T-helper 17 cell (primary cell): ENCODE measurements around the gene SETBP1. TPM values are rescaled to one million over a fixed set of nuclear protein-coding genes. Genes with fewer than 3 reads are reported as not detected.
A peak's percentile ranks its signal among the peaks of the same experiment; 100 is the strongest.

ENCODE experiments used
- ATAC-seq: fragments of 150-1000 bp; cut with Tn5 transposase; 2 replicates; pipeline ENCODE4 v1.10.0; 2021; ENCODE audit warnings: mild to moderate bottlenecking, moderate library complexity
- DNase-seq, 3 donors: peaks; one replicate each; pipeline versions ENCODE4 v3.0.0 to v3.0.0-alpha.2; 2020 to 2021
- H3K9me3 ChIP-seq: one replicate; pipeline ENCODE4 v1.7.0; 2013; ENCODE audit warnings: low read length, mild to moderate bottlenecking; ENCODE audit not compliant: control insufficient read depth, poor library complexity, severe bottlenecking
- H3K27ac Mint-ChIP-seq: one replicate; pipeline ENCODE4 v1.8.0; 2022; ENCODE audit warnings: mild to moderate bottlenecking, moderate library complexity, mixed read lengths
- H3K27me3 Mint-ChIP-seq: one replicate; pipeline ENCODE4 v1.8.0; 2022; ENCODE audit warnings: mixed read lengths
- H3K36me3 Mint-ChIP-seq: one replicate; pipeline ENCODE4 v1.8.0; 2022; ENCODE audit warnings: low read depth, mixed read lengths
- H3K4me1 Mint-ChIP-seq: one replicate; pipeline ENCODE4 v1.8.0; 2022; ENCODE audit warnings: mild to moderate bottlenecking, mixed read lengths
- H3K4me3 Mint-ChIP-seq: one replicate; pipeline ENCODE4 v1.8.0; 2022; ENCODE audit warnings: mild to moderate bottlenecking, moderate library complexity, mixed read lengths
- total RNA-seq, 4 donors: library from RNA in 2 of 4; stranded (reverse) in 2 of 4; gene quantifications; one replicate each; pipeline ENCODE4 v1.2.3 and lab custom pipeline; 2022 to 2026

The SETBP1 gene
- total RNA-seq, 2 donors from 2014 or later = 0.83 to 3.6 TPM

DNA sequence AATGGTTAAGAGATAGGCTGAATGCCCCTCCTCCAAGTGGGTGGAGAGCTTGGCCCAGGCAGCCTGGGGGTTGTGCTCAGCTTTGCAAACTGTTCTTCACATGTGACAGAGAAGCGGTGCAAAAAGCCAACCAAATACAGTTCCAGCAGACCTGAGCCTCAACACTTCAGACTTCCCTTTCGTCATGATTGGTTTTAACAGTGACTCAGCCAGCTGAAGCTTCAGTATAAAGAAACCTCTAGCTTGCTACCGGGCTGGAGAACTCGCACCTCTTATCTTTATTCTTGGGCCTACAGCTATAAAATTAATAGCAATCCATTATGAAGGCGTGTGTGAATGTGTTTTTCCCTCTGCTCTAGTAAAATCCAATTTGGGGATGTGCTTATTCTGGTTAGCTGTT, 20.0 kb downstream of the SETBP1 start:
- Mint-ChIP-seq H3K27me3 (peaks cover 5% of the 10 kb centered on the region), H3K27ac (no peak overlapping the region), H3K4me1 (peaks cover 8% of the 10 kb centered on the region), H3K36me3 (no peaks in the 10 kb centered on the region), H3K4me3 (no peak overlapping the region)
- no peaks in the 10 kb centered on the region for H3K9me3 ChIP-seq
- ATAC-seq (no peak), DNase-seq (no peak)

DNA sequence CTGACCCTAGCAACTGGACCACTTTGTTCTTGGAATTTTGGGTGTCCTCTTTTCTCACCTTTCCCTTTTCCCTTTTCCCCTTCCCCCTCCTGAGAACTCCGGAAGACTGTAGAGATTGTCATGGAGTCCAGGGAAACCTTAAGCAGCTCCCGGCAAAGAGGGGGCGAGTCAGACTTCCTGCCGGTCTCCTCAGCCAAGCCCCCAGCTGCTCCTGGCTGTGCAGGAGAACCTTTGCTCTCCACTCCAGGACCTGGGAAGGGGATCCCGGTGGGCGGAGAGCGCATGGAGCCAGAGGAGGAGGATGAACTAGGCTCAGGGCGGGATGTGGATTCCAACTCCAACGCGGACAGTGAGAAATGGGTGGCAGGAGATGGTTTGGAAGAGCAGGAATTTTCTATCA, 20.5 kb downstream of the SETBP1 start:
- H3K27ac Mint-ChIP-seq = peak overlapping the region; percentile 39
- no peaks in the 10 kb centered on the region for H3K36me3 Mint-ChIP-seq
- H3K9me3 ChIP-seq = no peaks in the 10 kb centered on the region
- H3K27me3 Mint-ChIP-seq = peaks cover 5% of the 10 kb centered on the region
- ATAC-seq (no peak), DNase-seq (no peak)
- H3K4me3 Mint-ChIP-seq = no peak overlapping the region
- H3K4me1 Mint-ChIP-seq = peaks cover 8% of the 10 kb centered on the region

DNA sequence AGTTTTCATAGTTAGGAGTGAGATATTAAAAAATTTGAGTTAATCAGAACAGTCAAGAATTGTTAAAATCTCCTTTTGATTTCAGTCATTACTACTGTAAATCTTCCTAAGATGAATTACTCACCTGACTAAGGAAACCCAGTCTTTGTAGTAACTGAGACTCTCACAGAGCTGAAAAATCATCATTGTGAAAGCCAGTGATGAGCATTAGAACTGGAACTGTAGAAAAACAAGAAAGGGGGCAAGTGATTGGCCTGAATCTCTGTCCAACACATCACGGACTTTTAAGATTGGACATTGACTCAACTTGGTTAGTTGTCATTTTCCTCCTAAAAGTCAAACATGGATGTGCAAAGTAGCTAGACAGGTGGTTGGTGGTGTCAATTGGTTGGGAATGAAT, 21.9 kb downstream of the SETBP1 start:
- no peak for ATAC-seq
- Mint-ChIP-seq H3K4me1 (peaks cover 8% of the 10 kb centered on the region), H3K27me3 (peaks cover 9% of the 10 kb centered on the region), H3K36me3 (peaks cover 3% of the 10 kb centered on the region), H3K27ac (no peak overlapping the region), H3K4me3 (no peak overlapping the region)
- no peak for DNase-seq
- no peaks in the 10 kb centered on the region for H3K9me3 ChIP-seq

DNA sequence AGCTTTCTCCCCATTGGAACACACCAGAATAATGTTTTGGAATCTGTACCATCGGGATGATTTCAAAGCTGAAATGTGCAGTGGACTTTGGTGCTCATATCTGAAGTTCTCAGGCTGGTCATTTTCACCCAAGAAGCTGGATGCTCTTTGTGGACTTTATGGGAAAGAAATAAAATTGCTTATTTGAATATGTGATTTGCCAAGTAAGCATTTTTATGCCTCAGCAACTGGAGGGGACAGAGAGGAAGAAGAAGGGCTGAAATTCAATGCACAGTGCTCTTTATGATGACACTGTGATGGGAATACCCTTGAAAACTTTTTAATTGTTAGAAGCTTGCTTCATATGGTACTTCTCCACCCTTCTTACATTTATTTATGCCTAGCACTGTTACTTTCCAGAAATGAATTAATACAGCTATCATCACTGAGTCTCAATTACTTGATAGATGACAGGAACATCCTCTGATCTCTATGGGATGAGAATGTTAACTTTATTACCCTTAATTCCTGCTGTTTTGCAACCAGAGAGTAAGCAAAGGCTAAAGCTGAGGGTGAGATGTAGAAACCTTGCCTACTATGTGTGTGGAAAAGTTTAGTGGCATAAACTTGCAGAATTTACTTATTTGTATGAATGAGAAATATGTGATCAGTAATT, 23.6 kb downstream of the SETBP1 start:
- Mint-ChIP-seq H3K36me3 (peaks cover 3% of the 10 kb centered on the region), H3K4me3 (no peak overlapping the region), H3K27me3 (peaks cover 19% of the 10 kb centered on the region), H3K27ac (no peak overlapping the region), H3K4me1 (peaks cover 4% of the 10 kb centered on the region)
- DNase-seq (no peak), ATAC-seq (no peak)
- no peaks in the 10 kb centered on the region for H3K9me3 ChIP-seq

DNA sequence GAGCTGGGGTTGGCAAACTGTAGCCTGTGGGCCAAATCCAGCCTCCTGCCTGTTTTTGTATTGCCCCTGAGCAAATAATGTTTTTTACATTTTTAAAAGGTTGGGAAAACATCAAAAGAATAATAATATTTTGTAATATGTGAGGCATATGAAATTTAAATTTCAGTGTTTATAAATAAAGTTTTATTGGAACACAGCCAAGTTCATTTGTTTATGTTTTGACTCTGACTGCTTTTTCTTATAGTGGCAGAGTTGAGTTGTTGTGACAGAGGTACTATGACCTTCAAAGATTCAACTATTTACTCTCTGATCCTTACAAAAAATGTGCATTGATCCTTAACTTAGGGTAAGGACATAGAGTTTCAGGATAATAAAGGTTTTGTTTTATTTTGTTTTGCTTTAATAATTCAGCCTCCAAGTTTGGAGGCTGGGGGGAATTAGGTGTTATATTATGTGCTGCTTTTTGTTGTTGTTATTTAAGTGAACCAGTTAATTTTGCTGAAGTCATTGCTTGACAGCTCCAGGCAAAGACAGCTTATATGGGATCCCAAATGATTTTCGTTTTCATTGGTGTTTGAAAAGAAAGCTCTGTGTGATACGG, 24.5 kb downstream of the SETBP1 start:
- peaks cover 19% of the 10 kb centered on the region for H3K27me3 Mint-ChIP-seq
- H3K4me1 Mint-ChIP-seq = peaks cover 10% of the 10 kb centered on the region
- H3K36me3 Mint-ChIP-seq = peaks cover 3% of the 10 kb centered on the region
- H3K27ac Mint-ChIP-seq = no peak overlapping the region
- no peaks in the 10 kb centered on the region for H3K9me3 ChIP-seq
- DNase-seq (no peak), ATAC-seq (no peak)
- H3K4me3 Mint-ChIP-seq = no peak overlapping the region

DNA sequence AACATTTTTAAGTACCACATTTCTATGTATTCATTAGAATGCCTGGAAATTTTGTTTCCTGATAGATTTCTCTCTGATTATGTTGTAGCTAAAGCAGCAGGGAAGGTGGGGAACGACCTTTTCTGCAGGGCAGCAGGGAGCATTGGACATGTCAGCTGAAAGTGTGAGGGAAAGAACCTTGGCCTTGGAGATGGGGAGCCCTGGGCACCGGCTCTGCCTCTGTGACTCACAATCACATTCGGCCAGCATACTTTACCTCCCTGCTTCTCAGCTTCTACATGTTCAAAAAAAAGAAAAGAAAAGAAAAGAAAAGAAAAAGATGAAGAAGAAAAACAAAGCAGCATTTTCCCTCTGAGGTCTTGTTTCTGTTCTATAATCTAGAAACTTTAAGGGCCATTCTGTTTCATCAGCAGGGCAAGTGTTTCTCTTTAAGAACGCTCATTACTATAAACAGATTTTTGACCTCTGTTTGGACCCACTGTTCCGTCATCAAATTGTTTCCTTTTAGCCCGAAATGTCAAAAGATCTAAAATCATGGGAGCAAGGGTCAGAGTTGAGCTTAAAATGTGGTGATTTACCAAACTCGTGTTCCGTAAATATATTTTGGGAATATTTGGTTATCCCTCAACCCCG, 27.9 kb downstream of the SETBP1 start:
- H3K36me3 Mint-ChIP-seq = peaks cover 3% of the 10 kb centered on the region
- H3K27me3 Mint-ChIP-seq = peaks cover 14% of the 10 kb centered on the region
- H3K4me3 Mint-ChIP-seq = no peak overlapping the region
- no peaks in the 10 kb centered on the region for H3K9me3 ChIP-seq
- no peak overlapping the region for H3K27ac Mint-ChIP-seq
- DNase-seq = no peak
- peaks cover 6% of the 10 kb centered on the region for H3K4me1 Mint-ChIP-seq
- ATAC-seq = no peak

DNA sequence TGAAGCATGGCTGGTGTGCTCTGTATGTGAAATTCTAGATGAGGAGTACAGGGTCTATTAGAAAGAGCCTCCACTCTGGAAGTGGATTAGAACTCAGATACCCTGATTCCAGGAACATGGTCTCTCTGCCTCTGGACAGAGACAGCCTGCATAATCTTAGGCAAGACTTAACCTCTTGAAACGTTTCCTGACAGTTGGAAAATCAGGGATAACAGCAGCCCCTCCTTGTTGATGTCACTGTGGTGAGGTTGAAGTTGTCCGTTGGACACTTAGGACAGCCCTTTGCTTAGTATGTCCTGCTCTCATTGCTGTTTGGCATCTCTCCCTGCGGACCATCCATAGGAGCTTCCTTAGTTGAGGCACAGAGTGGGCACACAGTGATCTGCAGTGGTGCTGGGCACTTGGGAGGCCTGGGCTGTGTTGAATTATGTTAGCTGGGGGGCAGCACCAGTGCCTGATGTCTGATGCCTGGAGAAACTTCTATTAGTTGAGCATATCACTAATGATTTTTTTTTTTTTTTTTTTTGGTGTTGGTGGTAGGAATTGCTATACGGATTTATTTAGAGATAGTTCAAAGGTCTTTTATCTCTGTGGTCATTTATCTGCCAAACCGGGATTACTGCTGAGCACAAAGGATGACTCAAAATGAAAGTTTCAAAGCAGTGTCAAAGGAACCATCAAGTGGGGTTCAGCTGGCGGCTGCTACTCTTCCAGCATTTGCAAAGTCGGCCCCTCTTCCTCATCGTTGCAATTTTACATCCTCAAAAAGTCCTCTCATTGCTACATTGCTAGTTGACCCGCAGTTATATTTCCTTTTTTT, 28.8 kb downstream of the SETBP1 start:
- H3K4me3 Mint-ChIP-seq = no peak overlapping the region
- no peak for ATAC-seq

DNA sequence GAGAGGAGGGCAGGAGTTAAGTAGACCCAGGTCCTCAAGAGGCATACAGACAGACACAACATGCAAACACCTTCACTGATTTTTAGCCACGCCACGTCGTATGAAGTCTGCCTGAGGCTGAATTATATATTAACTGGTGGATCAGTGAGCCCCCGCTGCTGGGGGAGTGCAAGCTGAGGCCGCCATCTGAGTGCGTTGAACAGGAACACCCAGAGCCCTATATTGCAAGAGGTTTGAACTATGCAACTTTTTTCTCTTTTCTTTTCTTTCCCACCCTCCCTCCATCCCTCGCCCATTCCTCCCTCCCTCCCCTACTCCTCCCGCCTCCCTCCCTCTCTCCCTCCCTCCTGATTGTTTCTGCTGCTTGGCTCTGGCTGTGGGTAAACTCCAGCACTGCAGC, 30.2 kb downstream of the SETBP1 start:
- Mint-ChIP-seq H3K27me3 (peaks cover 14% of the 10 kb centered on the region), H3K36me3 (peaks cover 3% of the 10 kb centered on the region), H3K27ac (no peak overlapping the region), H3K4me1 (peaks cover 6% of the 10 kb centered on the region), H3K4me3 (no peak overlapping the region)
- DNase-seq = no peak
- ATAC-seq = no peak
- no peaks in the 10 kb centered on the region for H3K9me3 ChIP-seq

More for the DNA sequence above, 28.8 kb downstream of the SETBP1 start:
- Mint-ChIP-seq H3K4me1 (peaks cover 6% of the 10 kb centered on the region), H3K27ac (peak overlapping the region; percentile 16), H3K27me3 (peaks cover 14% of the 10 kb centered on the region), H3K36me3 (peaks cover 3% of the 10 kb centered on the region)
- no peak for DNase-seq
- no peaks in the 10 kb centered on the region for H3K9me3 ChIP-seq

DNA sequence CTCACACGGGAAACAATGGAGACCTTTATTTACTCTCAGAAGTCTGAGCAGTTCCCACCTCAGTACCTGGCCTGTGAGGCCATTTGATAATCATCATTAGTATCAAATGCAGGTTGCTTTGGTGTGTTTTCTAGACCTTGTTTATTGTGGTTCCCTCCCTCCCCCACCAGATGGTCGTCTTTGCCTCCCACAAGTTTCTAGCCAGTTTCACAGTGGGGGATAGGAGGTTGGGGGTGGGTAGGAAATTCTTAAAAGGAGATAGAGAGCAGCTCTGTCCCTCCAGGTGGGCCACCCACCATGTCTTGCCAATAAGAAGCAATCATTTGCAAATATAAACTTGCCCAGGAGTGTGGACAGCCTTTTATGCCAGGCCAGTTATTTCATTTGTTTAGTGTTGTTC, 31.3 kb downstream of the SETBP1 start:
- H3K4me1 Mint-ChIP-seq = peaks cover 9% of the 10 kb centered on the region
- no peak for DNase-seq
- H3K9me3 ChIP-seq = no peaks in the 10 kb centered on the region
- H3K27me3 Mint-ChIP-seq = peaks cover 14% of the 10 kb centered on the region
- no peaks in the 10 kb centered on the region for H3K36me3 Mint-ChIP-seq
- no peak overlapping the region for H3K27ac Mint-ChIP-seq
- no peak for ATAC-seq
- H3K4me3 Mint-ChIP-seq = no peak overlapping the region

DNA sequence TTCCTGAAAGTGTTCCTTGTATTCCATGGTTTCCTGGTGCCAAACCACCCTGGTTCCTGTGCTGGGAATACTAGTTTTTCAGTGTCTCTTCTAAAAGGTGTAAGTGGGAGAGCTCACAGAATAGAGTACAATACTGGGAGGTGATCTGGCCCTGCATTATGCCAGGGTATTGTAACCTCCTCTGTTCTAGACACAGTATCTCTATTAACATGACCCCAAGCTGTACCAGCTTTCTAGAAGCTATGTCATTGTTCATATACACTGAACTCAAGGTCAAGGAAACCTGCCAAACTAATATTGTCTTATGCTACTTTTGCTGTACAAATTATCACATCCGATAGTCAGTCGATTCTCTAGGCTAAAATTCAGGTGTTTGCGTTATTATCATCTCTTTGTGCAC, 32.7 kb downstream of the SETBP1 start:
- Mint-ChIP-seq H3K4me3 (no peak overlapping the region), H3K27me3 (peaks cover 2% of the 10 kb centered on the region), H3K27ac (no peak overlapping the region), H3K36me3 (no peaks in the 10 kb centered on the region), H3K4me1 (peaks cover 17% of the 10 kb centered on the region)
- no peak for DNase-seq
- no peaks in the 10 kb centered on the region for H3K9me3 ChIP-seq
- no peak for ATAC-seq

DNA sequence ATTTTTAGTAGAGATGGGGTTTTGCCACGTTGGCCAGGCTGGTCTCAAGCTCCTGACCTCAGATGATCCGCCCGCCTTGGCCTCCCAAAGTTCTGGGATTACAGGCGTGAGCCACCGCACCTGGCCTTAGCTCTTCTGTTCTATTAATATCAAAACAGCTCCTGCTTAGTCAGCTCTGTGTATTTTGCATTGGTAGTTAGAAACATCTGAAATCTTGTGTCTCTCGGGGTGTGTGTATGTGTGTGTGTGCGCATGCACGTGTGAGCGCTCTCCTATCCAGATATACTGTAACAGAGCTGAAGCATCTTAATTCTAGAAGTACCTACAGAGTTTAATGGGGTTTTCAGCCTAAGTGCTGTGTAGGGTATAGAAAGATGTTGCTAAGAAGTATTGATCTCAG, 33.7 kb downstream of the SETBP1 start:
- no peak overlapping the region for H3K4me3 Mint-ChIP-seq
- H3K27me3 Mint-ChIP-seq = no peaks in the 10 kb centered on the region
- no peaks in the 10 kb centered on the region for H3K9me3 ChIP-seq
- DNase-seq = no peak
- no peak overlapping the region for H3K27ac Mint-ChIP-seq
- H3K4me1 Mint-ChIP-seq = peaks cover 20% of the 10 kb centered on the region
- H3K36me3 Mint-ChIP-seq = peaks cover 3% of the 10 kb centered on the region
- no peak for ATAC-seq

DNA sequence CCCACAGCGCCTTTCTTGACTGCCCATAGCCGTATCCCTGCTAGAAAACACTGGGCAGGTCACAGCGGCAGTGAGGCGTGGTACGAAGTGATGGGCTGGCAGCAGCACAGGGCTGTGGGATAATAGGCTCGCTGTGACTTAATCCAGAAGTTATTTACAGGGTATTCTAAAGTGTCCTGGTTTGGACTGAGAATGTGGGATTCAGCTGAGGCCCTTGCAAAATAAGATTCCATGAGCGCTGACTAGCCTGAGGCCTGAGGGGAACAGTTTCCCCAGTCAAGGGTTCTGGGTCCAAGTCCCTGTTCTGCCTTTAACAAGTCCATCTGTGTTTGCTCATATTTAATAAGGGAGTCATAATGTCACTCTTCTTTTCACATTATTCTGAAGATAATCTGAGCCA, 34.6 kb downstream of the SETBP1 start:
- no peak for DNase-seq
- Mint-ChIP-seq H3K36me3 (peaks cover 3% of the 10 kb centered on the region), H3K27me3 (no peaks in the 10 kb centered on the region), H3K27ac (no peak overlapping the region), H3K4me1 (peaks cover 14% of the 10 kb centered on the region), H3K4me3 (no peak overlapping the region)
- no peaks in the 10 kb centered on the region for H3K9me3 ChIP-seq
- ATAC-seq = no peak

DNA sequence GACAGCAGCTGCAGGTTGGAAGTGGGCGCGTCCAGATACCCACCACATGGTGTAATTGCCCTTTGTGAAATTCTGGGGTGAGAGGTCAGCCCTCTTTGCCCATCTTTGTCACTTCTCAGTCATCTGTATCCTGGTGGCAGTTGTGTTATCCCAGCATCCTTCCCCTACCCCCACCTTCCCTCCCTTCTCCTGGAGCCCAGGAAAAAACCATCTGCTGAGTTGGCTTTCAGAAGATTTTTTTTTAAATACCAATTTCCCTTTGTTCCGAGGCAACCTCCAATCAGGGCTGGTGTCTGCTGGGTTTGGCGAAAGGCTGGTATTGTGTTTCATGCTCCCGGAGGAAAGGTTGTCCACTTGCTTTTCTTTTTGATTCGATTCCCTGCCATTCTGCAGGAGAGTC, 35.2 kb downstream of the SETBP1 start:
- DNase-seq (no peak), ATAC-seq (no peak)
- Mint-ChIP-seq H3K4me3 (no peak overlapping the region), H3K27me3 (no peaks in the 10 kb centered on the region), H3K36me3 (peaks cover 3% of the 10 kb centered on the region), H3K27ac (no peak overlapping the region), H3K4me1 (peaks cover 14% of the 10 kb centered on the region)
- H3K9me3 ChIP-seq = no peaks in the 10 kb centered on the region
